Measurements from ENCODE around the gene GABRG3.

Gene GABRG3

GRCh38 chr15:27448986-27449385 is 478.0 kb downstream of the GABRG3 start:
- no peak for DNase-seq
- H3K4me1 ChIP-seq = no peaks in the 10 kb centered on the region
- no peaks in the 10 kb centered on the region for H3K27me3 ChIP-seq
- H3K4me3 ChIP-seq (ENCODE audit: low read depth, low read length) = no peak overlapping the region
- TF ChIP-seq CTCF (IDR thresholded peaks at IDR 0.05; ENCODE audit: low read depth, low read length) = no peak
- 0 out of 2 replicates have a peak, but pooled peaks cover 4% of the 10 kb centered on the region for H3K9me3 ChIP-seq
- no peaks in the 10 kb centered on the region for H3K36me3 ChIP-seq

GRCh38 chr15:27449941-27450340 is 479.0 kb downstream of the GABRG3 start:
- H3K9me3 ChIP-seq = 0 out of 2 replicates have a peak, but pooled peaks cover 4% of the 10 kb centered on the region
- no peak for TF ChIP-seq CTCF (IDR thresholded peaks at IDR 0.05; ENCODE audit: low read depth, low read length)
- no peak overlapping the region for H3K4me3 ChIP-seq (ENCODE audit: low read depth, low read length)
- no peaks in the 10 kb centered on the region for H3K36me3 ChIP-seq
- DNase-seq = no peak
- no peaks in the 10 kb centered on the region for H3K4me1 ChIP-seq
- no peaks in the 10 kb centered on the region for H3K27me3 ChIP-seq

- DNase-seq = no peak
- TF ChIP-seq CTCF (IDR thresholded peaks at IDR 0.05; ENCODE audit: low read depth, low read length) = no peak
- Histone ChIP-seq H3K27me3 (no peaks in the 10 kb centered on the region), H3K4me1 (no peaks in the 10 kb centered on the region), H3K36me3 (no peaks in the 10 kb centered on the region), H3K9me3 (no peaks in the 10 kb centered on the region), H3K4me3 (ENCODE audit: low read depth, low read length) (no peak overlapping the region)
Measured at GRCh38 chr15:27454281-27455075, 483.5 kb downstream of the GABRG3 start.

- Histone ChIP-seq H3K9me3 (no peaks in the 10 kb centered on the region), H3K4me3 (ENCODE audit: low read depth, low read length) (no peak overlapping the region), H3K36me3 (no peaks in the 10 kb centered on the region), H3K4me1 (no peaks in the 10 kb centered on the region), H3K27me3 (no peaks in the 10 kb centered on the region)
- no peak for DNase-seq
- no peak for TF ChIP-seq CTCF (IDR thresholded peaks at IDR 0.05; ENCODE audit: low read depth, low read length)
Measured at GRCh38 chr15:27456807-27457206, 485.8 kb downstream of the GABRG3 start.

- no peak for DNase-seq
- TF ChIP-seq CTCF (IDR thresholded peaks at IDR 0.05; ENCODE audit: low read depth, low read length) = no peak
- H3K36me3 ChIP-seq = no peaks in the 10 kb centered on the region
- no peaks in the 10 kb centered on the region for H3K4me1 ChIP-seq
- no peaks in the 10 kb centered on the region for H3K9me3 ChIP-seq
- H3K4me3 ChIP-seq (ENCODE audit: low read depth, low read length) = no peak overlapping the region
- H3K27me3 ChIP-seq = no peaks in the 10 kb centered on the region
Measured at GRCh38 chr15:27457766-27458165, 486.8 kb downstream of the GABRG3 start.

- H3K9me3 ChIP-seq = no peaks in the 10 kb centered on the region
- no peak for DNase-seq
- no peak for TF ChIP-seq CTCF (IDR thresholded peaks at IDR 0.05; ENCODE audit: low read depth, low read length)
- H3K36me3 ChIP-seq = no peaks in the 10 kb centered on the region
- no peaks in the 10 kb centered on the region for H3K4me1 ChIP-seq
- no peaks in the 10 kb centered on the region for H3K27me3 ChIP-seq
- H3K4me3 ChIP-seq (ENCODE audit: low read depth, low read length) = no peak overlapping the region
Measured at GRCh38 chr15:27458345-27459084, 487.5 kb downstream of the GABRG3 start.
